Measurements from ENCODE around the gene CPEB4. TPM values are rescaled to one million over a fixed set of nuclear protein-coding genes. Genes with fewer than 3 reads are reported as not detected.

The CPEB4 gene
- total and polyA plus RNA-seq, 9 of the 15 experiments (the other 6 are each of a cell fraction or from before 2014, with no cell fraction given) = 7.4 to 21.3 (median 12.4) TPM

- peak; percentile 67 for TF ChIP-seq PHF20 (IDR thresholded peaks at IDR 0.05; ENCODE audit: partially characterized antibody)
- TF ChIP-seq MED1 (CRISPR knock-in tag; IDR thresholded peaks at IDR 0.05; ENCODE audit: borderline replicate concordance) = no peak
- no peak for TF ChIP-seq HSF4 (CRISPR knock-in tag; IDR thresholded peaks at IDR 0.05; ENCODE audit: borderline replicate concordance)
- TF ChIP-seq UBTF (IDR thresholded peaks at IDR 0.05; ENCODE audit: borderline replicate concordance in 1 of 2, low read depth in 2 of 2, low read length in 2 of 2) = no peak
- no peak for TF ChIP-seq RHOXF2B (CRISPR knock-in tag; conservative IDR thresholded peaks at IDR 0.05)
- TF ChIP-seq HNRNPUL1 (IDR thresholded peaks at IDR 0.05; ENCODE audit: low read length) = no peak
- peak; percentile 49 to 93; a peak in 3 of 4 replicates for TF ChIP-seq RCOR1 (IDR thresholded peaks at IDR 0.05; ENCODE audit: borderline replicate concordance in 1 of 2, low read depth in 2 of 2, low read length in 2 of 2)
- TF ChIP-seq PPARD (CRISPR knock-in tag; IDR thresholded peaks at IDR 0.05) = no peak
- TF ChIP-seq ZNF175 (CRISPR knock-in tag; IDR thresholded peaks at IDR 0.05; ENCODE audit: low read depth) = no peak
- no peak for TF ChIP-seq STAT6 (CRISPR knock-in tag; IDR thresholded peaks at IDR 0.05)
- no peak for TF ChIP-seq ERF (CRISPR knock-in tag; IDR thresholded peaks at IDR 0.05)
- TF ChIP-seq SMARCE1 (IDR thresholded peaks at IDR 0.05) = peak; percentile 61; the same call in 1 of the 2 replicates
- no peak for TF ChIP-seq ZNF79 (CRISPR knock-in tag; IDR thresholded peaks at IDR 0.05; ENCODE audit: low read depth)
- no peak for TF ChIP-seq ZNF121 (CRISPR knock-in tag; conservative IDR thresholded peaks at IDR 0.05)
- 0 out of 2 replicates have a peak, but pooled peaks have one; percentile 43 for TF ChIP-seq TRIM28 (IDR thresholded peaks at IDR 0.05)
- no peak for TF ChIP-seq NUFIP1 (IDR thresholded peaks at IDR 0.05; ENCODE audit: partially characterized antibody)
- peak; percentile 78 for TF ChIP-seq EP300 (IDR thresholded peaks at IDR 0.05; ENCODE audit: low read length)
- TF ChIP-seq FOXK2 (conservative IDR thresholded peaks at IDR 0.05 in 1 of 2, IDR thresholded peaks at IDR 0.05 in 1 of 2; ENCODE audit: low read depth in 2 of 2) = no peak
- TF ChIP-seq ILF3 (IDR thresholded peaks at IDR 0.05; ENCODE audit: borderline replicate concordance) = no peak
- TF ChIP-seq SMARCA4 (IDR thresholded peaks at IDR 0.05) = peak; percentile 79
- TF ChIP-seq ATF2 (CRISPR knock-in tag; IDR thresholded peaks at IDR 0.05) = no peak
- TF ChIP-seq ESRRA (IDR thresholded peaks at IDR 0.05; ENCODE audit: borderline replicate concordance, low read depth) = peak; percentile 43; the same call in 1 of the 2 replicates
- no peak for TF ChIP-seq ZNF398 (CRISPR knock-in tag; IDR thresholded peaks at IDR 0.05)
Observed at GRCh38 chr5:173862047-173862477, 26.1 kb upstream of the CPEB4 start (continued).
